ENCODE data around the gene CAP1.
A peak's percentile ranks its signal among the peaks of the same experiment; 100 is the strongest.
"Not testable (repeated sequence)": the region's sequence is repeated elsewhere in the genome, so short reads cannot be mapped to it uniquely, and the experiment has no call there.

CAP1 gene

GRCh38 chr1:40059338-40059959 lies 18.9 kb downstream of the CAP1 start:
- DNase-seq, result no peak

DNA sequence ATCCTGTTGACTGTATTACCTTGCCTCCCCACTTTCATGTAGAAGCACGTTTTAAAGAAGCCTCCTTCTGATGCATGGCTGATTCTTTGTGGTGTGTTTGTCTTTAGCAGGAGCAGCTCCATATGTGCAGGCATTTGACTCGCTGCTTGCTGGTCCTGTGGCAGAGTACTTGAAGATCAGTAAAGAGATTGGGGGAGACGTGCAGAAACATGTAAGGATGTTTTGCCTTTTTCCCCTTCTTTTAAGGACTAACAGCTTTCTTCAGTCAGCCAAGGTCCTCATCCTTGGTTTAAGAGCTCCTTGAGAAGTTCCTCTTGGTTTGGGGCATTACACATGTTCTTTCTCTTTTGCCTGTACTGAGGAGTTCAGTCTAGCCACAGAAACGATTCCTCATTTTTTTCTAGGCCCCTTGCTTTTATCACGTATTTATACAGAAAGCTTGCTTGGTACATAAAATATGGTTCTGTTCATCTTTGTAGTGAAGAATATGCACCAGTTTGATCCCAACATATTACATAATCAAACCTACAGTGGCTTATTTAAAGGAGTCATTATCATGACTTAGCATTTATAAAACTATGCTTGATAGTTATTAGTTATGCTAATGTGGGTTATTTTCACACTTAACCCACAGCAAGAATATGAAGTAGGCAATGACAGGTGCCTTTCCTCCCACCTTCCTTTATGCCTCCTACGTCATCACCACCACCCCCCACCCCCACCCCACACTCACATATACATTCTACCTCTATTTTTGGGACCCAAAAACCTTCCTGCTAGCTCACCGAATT lies 19.6 kb downstream of the CAP1 start:
- DNase-seq, result no peak

GRCh38 chr1:40064797-40065499 lies 24.4 kb downstream of the CAP1 start:
- DNase-seq, result no peak

GRCh38 chr1:40067023-40067422 lies 26.5 kb downstream of the CAP1 start:
- DNase-seq, result no peak

DNA sequence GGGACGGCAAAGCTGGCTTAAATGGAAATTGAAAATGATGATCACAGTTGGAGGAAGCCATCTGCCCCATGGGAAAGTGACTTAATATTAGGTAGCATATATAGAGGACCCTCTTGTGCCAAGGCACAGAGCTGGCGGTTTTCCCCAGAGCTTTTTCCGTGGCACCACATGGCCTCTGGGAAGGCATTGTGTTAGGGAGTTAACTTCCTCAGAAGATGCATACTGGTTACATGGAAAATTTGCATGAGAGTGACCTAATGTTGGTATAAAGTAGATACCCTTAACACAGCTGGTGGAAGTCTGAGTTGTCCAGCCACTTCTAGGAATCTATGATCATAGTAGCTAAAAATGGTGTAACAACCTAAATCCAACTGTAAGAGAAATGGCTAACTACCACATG lies 27.3 kb downstream of the CAP1 start:
- DNase-seq, result no peak

- no peak for DNase-seq
Observed at GRCh38 chr1:40072142-40072541, 31.6 kb downstream of the CAP1 start.

DNA sequence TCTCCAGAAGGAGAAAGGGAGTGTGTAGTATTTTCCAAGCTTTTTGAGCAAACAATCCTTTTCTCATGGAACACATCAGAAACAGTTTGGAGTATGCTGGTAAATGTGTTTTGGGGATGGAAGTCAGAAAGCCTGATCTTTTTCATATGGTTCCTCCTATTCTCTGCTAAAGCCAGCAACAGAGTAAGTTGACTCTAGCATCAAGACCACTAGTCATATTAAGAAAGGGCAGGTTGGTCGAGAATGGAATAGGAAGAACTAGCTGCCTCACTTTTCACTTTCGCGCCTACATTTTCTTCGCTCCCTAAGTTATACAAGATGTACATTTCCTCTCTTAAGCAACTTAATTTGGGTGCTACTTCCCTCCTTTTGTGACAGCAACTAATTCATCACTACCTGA lies 32.5 kb downstream of the CAP1 start:
- DNase-seq, result no peak

DNA sequence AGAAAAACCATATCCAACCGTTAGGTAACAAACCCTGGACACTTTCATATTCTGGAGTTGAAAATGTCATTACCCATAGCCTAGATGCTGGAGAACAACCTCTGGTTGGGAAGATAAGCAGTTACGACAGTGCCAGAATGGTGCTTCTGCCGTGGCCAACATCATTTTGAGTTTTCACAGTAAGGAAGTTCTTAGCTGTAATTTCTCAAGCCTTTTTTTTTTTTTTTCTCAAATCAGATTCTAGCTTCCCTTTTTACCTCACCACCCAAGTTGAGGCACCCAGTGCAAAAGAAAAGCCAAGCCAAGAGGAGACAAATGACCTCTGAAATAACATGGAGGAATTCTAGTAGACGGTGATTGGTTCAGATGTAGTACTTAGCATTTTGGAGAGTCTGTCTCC lies 34.7 kb downstream of the CAP1 start:
- DNase-seq, result no peak

GRCh38 chr1:40076895-40077312 lies 36.4 kb downstream of the CAP1 start:
- DNase-seq, result peak; percentile 41

- no peak for DNase-seq
Observed at GRCh38 chr1:40078512-40079333, 38.2 kb downstream of the CAP1 start.

DNA sequence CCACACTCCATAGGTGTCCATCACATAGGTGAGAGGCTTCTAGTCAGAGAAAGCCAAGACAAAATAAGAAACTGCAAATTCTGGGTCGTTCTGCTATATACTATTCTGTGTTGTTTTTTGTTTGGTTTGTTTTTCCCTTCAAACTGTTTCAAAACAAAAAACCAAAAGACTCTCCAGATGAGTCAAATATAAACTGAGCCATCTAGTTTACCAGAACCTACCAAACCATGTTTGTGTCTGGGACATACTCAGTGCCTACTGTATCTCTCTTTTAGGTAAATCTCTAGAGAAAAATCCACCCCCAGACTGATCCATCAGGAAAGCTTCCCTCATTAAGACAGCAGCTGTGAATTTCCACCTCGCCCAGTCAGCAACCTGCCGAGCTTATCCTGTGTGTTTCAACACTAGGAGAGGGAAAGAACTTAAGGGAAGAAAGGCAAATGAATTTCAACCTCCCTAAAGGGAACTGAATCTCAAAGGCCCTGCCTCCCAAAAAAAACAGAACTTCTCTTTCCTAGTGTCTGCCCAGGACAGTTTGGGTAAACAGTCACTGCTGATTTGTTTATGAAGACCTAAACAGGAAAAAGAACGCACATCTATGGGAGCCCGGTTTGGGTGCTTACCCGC lies 39.4 kb downstream of the CAP1 start:
- no peak for DNase-seq

DNA sequence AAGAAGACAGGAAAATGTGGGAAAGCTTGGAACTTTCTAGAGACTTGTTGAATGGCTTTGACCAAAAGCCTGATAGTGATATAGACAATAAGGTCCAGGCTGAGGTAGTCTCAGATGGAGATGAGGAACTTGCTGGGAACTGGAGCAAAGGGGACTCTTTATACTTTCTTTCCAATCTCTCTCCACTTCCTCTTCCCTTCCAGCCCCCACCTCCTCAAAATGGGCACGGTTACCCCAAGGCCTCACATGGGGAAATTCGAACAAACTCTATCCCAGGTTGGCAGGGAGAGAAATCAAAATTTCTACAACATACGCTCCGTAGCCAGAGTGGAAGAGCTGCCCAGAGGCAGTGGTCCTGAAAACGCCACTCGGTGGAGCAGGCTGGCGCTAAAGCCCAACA lies 41.3 kb downstream of the CAP1 start:
- no peak for DNase-seq

DNA sequence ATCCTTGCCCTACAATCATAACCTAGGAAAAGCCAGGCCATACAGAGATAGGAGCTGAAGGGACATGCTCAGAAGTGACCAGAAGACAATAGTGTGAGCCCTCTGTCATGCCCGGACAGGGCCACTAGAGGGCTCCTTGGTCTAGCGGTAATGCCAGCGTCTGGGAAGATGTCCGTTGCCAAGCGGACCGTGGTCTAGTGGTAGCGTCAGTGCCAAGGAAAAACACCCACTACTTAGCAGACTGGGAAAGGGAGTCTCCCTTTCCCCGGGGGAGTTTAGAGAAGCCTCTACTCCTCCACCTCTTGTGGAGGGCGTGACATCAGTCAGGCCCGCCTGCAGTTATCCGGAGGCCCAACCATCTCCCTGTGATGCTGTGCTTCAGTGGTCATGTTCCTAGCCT lies 44.2 kb downstream of the CAP1 start:
- DNase-seq, result not testable (repeated sequence)

DNA sequence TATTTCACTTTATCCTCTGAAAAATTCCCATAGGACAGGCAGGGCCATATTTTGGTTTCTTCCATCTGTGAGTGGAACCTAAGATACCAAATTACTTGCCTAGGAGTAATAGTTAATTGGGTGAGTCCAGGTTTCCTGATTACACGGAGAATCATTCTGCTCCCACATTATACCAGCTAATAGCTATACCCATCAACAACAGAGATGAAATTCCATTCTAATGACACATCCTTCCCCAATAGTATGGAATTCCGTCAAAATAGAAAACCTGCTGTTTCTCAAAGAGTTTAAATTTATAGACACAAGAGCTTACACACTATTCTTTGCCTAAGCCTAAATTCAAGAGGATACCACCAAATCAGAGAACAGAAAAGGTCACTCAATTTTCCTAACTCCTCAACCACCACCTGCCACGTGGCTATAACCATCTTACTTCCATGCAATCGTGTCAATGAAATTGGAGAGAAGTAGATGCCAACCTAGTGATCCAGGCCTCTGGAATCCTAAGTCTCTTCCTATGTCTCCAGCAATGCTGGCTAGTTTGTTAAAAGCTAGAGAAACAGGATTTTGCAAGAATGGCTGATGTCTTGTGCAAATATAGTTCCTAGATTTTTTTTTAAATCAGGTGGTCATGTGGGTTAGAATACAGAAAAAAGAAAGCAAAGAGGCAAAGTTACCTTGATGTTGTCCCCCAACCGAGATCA lies 50.3 kb downstream of the CAP1 start:
- no peak for DNase-seq

DNA sequence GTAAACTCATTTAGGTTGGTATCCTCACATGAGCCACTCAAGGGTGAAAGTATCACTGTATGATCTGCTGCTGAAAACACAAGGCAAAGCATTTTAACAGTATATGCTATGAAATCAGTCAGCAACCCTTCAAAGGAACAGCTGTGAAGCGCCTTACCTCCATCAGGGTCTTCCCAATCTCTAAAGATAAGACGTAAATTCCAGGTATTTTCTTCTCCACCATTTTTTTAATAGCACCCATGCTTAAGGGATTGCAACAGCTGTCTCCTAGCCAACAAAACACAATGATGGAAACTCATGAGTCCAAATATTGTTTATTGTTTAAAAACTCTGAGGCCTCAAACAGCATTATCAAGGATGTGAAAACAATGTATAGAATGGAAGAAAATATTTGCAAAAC lies 51.7 kb downstream of the CAP1 start:
- DNase-seq, result no peak

- no peak for DNase-seq
Observed at GRCh38 chr1:40092706-40093639, 52.4 kb downstream of the CAP1 start.

GRCh38 chr1:40094466-40095110 lies 54.1 kb downstream of the CAP1 start:
- DNase-seq, result no peak

DNA sequence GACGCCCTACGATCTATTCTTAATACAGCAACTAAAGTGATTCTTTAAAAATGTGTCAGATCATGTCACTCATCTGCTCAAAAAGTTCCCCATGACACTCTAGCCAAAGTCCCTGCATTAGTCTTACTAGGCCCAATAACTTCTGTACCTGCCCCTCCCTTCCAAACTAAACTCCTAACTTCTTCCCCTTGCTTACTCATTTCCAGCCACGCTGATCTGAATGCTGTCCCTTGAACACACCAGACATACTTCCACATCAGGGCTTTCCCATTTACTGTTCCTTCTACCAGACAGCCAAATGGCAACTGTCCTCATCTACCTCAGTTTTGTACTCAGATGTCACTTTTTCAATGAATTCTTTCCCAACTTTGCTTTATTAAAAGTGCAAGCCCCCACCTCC lies 55.3 kb downstream of the CAP1 start:
- DNase-seq, result no peak

DNA sequence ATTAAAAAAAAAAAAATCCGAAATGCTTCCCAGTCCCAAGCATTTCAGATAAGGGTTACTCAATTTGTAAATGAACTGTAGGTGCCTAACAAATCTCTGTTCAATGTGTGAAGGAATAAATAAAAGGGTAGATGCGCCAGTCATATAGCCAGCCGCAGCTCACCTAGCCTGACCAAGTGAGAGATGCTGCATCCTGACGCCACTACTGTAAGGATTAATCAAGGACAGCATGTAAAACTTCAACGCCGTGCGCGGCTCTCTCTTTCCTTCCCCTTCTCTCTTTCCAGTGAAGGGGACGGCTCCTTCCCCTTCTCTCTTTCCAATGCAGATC lies 56.1 kb downstream of the CAP1 start:
- DNase-seq, result no peak

GRCh38 chr1:40096977-40097782 lies 56.7 kb downstream of the CAP1 start, which contains the start of gene PPT1:
PPT1 (minus strand) TSS chr1:40097252; CDS start chr1:40097238, 14 bp downstream.
- peak; percentile 34 for DNase-seq
